A549 treated with RU486 at 1 μM for 4 hours (cell line): ENCODE results near the gene KRTAP22-2. TPM values are rescaled to one million over a fixed set of nuclear protein-coding genes. Genes with fewer than 3 reads are reported as not detected.

Source experiments
- total RNA-seq: library from RNA; stranded (reverse); fragments of 200-300 nt; extraction: Qiagen RNA extraction; gene quantifications from 5 replicates; pipeline ENCODE4 v1.2.3, GENCODE V29; 2022; ENCODE audit warnings: low read depth

Gene KRTAP22-2
- total RNA-seq = not detected in 5 replicates

GRCh38 chr21:30590297-30590696 is at the start of gene KRTAP22-2:
Gene KRTAP22-2, minus strand, starts transcription at chr21:30590397.

DNA sequence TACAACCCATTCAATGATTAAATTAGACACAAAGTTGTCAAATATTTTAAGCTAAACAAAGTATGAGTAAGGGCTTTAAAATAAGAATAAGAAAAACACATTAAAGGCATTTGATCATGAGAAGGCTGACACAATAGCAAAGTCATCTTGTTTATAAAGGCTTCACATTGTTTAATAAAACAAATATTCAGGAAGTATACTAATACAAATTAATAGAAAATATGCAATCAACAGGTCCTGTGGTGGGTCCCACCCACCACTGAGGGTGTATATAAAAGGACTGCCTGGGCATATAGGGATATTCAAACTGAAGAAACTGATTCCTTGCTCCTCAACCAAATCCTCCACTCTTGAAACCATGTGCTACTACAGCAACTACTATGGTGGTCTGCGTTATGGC is 44.7 kb upstream of the KRTAP22-2 start, which contains the start of gene KRTAP20-2:
KRTAP20-2 (plus strand) TSS at position 301 of the 400 bp plus-strand sequence; CDS start at position 359, 58 bp downstream.

DNA sequence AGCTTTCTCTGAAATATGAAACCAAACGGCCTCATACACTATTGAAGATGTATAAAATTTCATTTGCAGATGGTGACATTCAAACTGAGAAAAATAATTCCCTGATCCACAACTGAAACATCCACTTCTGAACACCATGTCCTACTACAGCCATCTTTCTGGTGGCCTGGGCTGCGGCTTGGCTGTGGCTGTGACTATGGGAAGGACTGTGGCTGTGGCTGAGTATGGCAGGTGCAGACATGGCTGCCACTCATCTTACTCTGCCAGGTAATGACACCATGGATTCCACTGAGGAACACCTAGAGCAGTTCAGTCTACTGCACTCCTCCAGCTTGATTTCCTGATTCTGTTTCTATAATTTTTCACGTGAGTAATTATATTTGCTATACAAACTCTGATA is 30.3 kb upstream of the KRTAP22-2 start, which contains the start of gene KRTAP20-4:
KRTAP20-4 (plus strand) TSS at position 106 of the 400 bp plus-strand sequence.

GRCh38 chr21:30616125-30616524 is 25.9 kb upstream of the KRTAP22-2 start, which contains the start of gene KRTAP20-1:
Gene KRTAP20-1, plus strand, starts transcription at chr21:30616425. Its CDS starts 30 bp downstream, at chr21:30616455.

DNA sequence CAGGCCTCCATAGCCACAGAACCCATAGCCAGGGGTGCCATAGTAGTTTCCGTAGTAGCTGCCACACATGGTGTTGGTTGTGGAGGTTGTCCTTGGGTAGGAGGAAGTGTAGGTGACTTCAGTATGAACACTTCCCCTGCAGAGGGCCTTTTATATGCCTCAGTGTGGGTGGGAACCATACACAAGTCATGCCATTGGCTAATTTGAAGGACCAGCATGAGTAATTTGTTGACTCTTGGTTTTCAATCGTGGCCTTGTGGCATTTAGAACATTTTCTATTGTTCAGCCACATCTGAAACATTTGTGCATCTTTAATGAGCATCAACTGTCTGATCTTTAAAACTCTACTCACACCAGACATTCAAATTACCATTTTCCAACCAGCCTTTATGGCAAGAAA is 23.6 kb upstream of the KRTAP22-2 start, which contains the start of gene KRTAP6-1:
KRTAP6-1 (minus strand) TSS at position 95 of the 400 bp plus-strand sequence; CDS start at position 69, 26 bp downstream.

GRCh38 chr21:30600787-30601186 is 10.6 kb upstream of the KRTAP22-2 start, which contains the start of gene KRTAP22-1:
Gene KRTAP22-1, plus strand, starts transcription at chr21:30601087.

GRCh38 chr21:30598802-30599201 is 8.6 kb upstream of the KRTAP22-2 start, which contains the start of gene KRTAP6-2:
Gene KRTAP6-2, minus strand, starts transcription at chr21:30598902. Its CDS starts 28 bp downstream, at chr21:30598874.

GRCh38 chr21:30592140-30592539 is 1.9 kb upstream of the KRTAP22-2 start, which contains the start of gene KRTAP6-3:
Gene KRTAP6-3, plus strand, starts transcription at chr21:30592440. Its CDS starts 6 bp downstream, at chr21:30592446.

DNA sequence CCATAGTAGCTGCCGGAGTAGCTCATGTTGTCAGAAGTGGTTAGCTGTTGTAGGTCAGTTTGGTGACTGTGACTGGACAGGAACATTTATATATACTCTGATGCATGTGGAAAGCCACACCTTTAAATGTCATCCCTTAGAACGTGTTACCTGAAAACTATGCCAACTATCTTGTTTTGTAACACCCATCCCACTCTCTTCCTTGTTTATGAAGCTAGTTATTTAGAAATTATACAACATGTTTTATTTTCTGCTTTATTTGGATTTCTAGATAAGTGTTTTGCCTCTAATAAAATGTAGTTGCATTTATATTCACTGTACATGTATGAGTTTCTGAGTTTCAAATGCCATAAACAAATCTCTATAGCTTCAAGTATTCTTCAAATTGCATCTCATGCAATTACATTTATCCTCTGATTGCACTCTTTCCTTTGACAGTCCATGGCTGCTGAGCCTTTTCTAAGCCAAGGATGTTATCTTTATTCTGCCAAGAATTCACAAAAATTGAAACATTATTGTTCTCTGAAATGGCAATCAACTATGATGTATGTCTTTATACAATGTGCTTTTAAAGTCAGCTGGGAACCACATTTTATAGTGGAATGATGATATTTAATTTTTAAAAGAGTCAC is 28.8 kb downstream of the KRTAP22-2 start, which contains the start of gene KRTAP19-7:
KRTAP19-7 (minus strand) TSS at position 51 of the 632 bp plus-strand sequence; CDS start at position 26, 25 bp downstream.

DNA sequence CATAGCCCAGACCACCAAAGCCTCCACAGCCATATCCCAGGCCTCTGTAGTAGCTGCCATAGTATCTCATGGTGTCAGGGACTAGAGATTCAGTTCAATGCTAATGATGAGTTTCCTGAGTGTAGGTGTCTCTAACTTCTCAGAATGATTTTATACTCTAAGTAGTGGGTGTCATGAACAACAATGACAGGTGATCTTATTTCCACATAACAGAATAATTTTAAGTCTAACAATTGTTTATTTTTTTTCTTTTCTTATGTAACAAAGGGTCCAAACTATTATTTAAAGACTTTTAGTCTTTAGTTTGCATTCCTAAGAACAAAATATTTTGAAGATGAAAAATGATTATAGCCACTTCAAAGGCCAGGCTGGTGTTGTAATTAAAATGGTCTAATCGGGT is 48.4 kb downstream of the KRTAP22-2 start, which contains the start of gene KRTAP19-6:
KRTAP19-6 (minus strand) TSS at position 101 of the 400 bp plus-strand sequence; CDS start at position 70, 31 bp downstream.

Other genes starting within 250 kb of the KRTAP22-2 start
- not detected in 5 replicates for gene KRTAP23-1, start 241.8 kb downstream of the KRTAP22-2 start, total RNA-seq
- gene KRTAP13-2, start 218.1 kb downstream of the KRTAP22-2 start, total RNA-seq = not detected in 5 replicates
- gene KRTAP13-1, start 194.4 kb downstream of the KRTAP22-2 start, total RNA-seq = not detected in 5 replicates
- not detected in 5 replicates for gene KRTAP13-3, start 164.5 kb downstream of the KRTAP22-2 start, total RNA-seq
- gene KRTAP13-4, start 160.2 kb downstream of the KRTAP22-2 start, total RNA-seq = not detected in 5 replicates
- gene KRTAP15-1, start 150.1 kb downstream of the KRTAP22-2 start, total RNA-seq = not detected in 5 replicates
- gene KRTAP19-1, start 110.0 kb downstream of the KRTAP22-2 start, total RNA-seq = not detected in 5 replicates
- gene KRTAP19-2, start 103.0 kb downstream of the KRTAP22-2 start, total RNA-seq = not detected in 5 replicates
- not detected in 5 replicates for gene KRTAP19-3, start 98.4 kb downstream of the KRTAP22-2 start, total RNA-seq
- not detected in 5 replicates for gene KRTAP19-4, start 93.2 kb downstream of the KRTAP22-2 start, total RNA-seq
- not detected in 5 replicates for gene KRTAP19-5, start 88.3 kb downstream of the KRTAP22-2 start, total RNA-seq
- not detected in 5 replicates for gene KRTAP19-6, start 48.5 kb downstream of the KRTAP22-2 start, total RNA-seq
- not detected in 5 replicates for gene KRTAP19-7, start 29.1 kb downstream of the KRTAP22-2 start, total RNA-seq
- gene KRTAP6-3, start 2.0 kb upstream of the KRTAP22-2 start, total RNA-seq = not detected in 5 replicates
- gene KRTAP6-2, start 8.5 kb upstream of the KRTAP22-2 start, total RNA-seq = not detected in 5 replicates
- gene KRTAP22-1, start 10.7 kb upstream of the KRTAP22-2 start, total RNA-seq = not detected in 5 replicates
- gene KRTAP6-1, start 23.5 kb upstream of the KRTAP22-2 start, total RNA-seq = not detected in 5 replicates
- gene KRTAP20-1, start 26.0 kb upstream of the KRTAP22-2 start, total RNA-seq = not detected in 5 replicates
- gene KRTAP20-4, start 30.2 kb upstream of the KRTAP22-2 start, total RNA-seq = not detected in 5 replicates
- not detected in 5 replicates for gene KRTAP20-2, start 44.8 kb upstream of the KRTAP22-2 start, total RNA-seq
- gene KRTAP20-3, start 52.5 kb upstream of the KRTAP22-2 start, total RNA-seq = not detected in 5 replicates
- gene KRTAP21-3, start 128.4 kb upstream of the KRTAP22-2 start, total RNA-seq = not detected in 5 replicates
- gene KRTAP21-2, start 156.9 kb upstream of the KRTAP22-2 start, total RNA-seq = not detected in 5 replicates
- not detected in 5 replicates for gene KRTAP21-1, start 165.0 kb upstream of the KRTAP22-2 start, total RNA-seq
- not detected in 5 replicates for gene KRTAP8-1, start 222.9 kb upstream of the KRTAP22-2 start, total RNA-seq
- not detected in 5 replicates for gene KRTAP7-1, start 239.4 kb upstream of the KRTAP22-2 start, total RNA-seq